Thoracic aorta endothelial cell (primary cell): ENCODE results near the gene SUDS3. TPM values are rescaled to one million over a fixed set of nuclear protein-coding genes. Genes with fewer than 3 reads are reported as not detected.

Source experiments
- total RNA-seq: library from RNA; depleted of rRNA; stranded (reverse); fragments of >200 nt; gene quantifications from 2 replicates; pipeline ENCODE4 v1.2.3, GENCODE V29; 2012

The SUDS3 gene
- 36.0 TPM in 2 replicates for total RNA-seq

DNA sequence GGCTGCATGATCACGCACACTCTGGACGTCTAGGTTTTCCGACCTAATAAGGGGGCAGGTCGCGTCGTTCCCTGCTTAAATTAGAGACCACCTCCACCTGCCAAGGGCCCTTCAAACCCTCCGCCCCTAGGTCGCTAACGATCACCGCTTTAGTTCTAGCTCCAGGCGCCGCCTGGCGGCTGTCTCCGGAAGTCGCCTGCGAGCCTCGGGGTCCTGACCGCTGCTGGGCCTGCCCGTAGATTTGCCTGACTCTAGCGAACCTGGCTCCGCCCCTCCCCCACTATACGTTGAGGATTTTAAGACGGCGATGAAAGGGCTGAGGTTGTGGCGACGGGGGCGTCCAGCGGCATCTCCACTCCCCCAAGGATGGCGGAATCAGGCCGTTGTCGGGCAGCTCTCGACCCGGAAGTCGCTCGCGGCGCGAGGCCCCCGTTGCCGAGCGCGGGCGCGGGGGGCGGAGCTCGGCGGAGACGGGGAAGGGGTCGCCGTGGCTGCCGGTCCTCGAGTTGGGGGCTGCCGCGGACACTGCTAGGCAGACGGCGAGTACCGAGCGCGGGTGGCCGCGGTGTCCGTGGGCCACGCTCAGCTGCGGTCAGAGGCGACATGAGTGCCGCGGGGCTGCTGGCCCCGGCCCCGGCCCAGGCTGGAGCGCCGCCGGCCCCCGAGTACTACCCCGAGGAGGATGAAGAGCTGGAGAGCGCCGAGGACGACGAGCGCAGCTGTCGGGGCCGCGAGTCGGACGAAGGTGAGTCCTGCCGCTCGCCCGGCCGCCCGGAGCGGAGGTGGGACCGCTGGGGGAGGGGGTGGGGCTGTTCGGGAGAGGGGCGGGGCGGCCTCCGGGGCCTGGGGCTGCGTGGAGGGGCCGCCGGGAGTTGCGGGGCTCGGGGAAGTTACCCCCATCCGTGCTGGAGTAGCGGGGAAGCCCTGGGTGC lies at the start of gene SUDS3:
Gene SUDS3, plus strand, starts transcription at position 467 of the 932 bp plus-strand sequence. Its CDS starts 137 bp downstream, at position 604.

GRCh38 chr12:118372541-118373495 lies 3.5 kb upstream of the SUDS3 start, which contains the start of gene TAOK3:
Gene TAOK3 (minus strand): TSS chr12:118372907. CDS start chr12:118255567, 117,340 bp downstream.

Other genes with a start within 250 kb of the SUDS3 start
- gene PEBP1, start 240.4 kb upstream of the SUDS3 start, total RNA-seq, result 138 and 163 TPM in 2 replicates
- gene TAOK3, start 3.6 kb upstream of the SUDS3 start, total RNA-seq, result 56.2 and 65.2 TPM in 2 replicates